ENCODE measurements around the gene BTRC.
A peak's percentile ranks its signal among the peaks of the same experiment; 100 is the strongest.

Gene BTRC

DNA sequence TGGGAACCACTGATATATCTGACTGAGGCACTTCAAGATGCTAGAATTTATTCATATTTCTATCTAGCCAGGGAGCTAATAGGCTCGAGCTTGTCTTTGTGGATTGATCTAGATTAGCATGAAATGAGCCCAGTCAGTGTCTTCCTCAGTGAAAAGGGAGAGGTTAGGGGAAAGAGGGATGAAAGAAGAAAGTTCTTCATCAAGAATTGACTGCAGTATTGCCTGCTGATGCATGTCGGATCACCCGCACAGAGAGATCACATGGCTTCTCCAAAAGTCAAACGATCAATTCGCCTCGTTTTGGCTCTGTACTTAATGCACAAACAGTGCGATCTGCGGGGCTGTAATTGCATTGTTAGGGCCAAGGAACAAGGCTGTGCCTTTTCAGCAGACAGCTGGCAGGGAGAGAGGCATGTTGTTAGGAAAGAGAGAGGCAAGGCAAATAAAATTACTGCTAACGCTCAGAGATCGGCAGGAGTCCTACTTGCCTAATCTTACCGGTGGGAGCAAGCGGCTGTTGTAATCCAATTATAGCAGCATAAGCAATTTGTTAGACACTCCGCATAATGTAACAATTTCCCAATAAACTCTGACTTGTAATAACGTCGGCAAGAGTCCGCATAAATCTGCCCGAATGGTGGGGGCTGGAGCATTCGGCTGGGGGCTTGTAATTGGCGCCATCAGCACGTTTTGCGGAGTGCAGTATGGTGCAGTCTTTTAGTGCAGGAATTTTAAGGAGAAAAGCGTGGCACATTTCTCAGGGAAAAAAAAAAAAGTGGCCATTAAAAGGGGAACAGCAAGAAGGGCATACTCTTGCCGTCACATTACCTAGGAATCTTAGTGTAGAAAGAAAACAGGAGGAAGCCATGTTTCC, 132.0 kb downstream of the BTRC start:
- peak; percentile 25 to 38 for DNase-seq

DNA sequence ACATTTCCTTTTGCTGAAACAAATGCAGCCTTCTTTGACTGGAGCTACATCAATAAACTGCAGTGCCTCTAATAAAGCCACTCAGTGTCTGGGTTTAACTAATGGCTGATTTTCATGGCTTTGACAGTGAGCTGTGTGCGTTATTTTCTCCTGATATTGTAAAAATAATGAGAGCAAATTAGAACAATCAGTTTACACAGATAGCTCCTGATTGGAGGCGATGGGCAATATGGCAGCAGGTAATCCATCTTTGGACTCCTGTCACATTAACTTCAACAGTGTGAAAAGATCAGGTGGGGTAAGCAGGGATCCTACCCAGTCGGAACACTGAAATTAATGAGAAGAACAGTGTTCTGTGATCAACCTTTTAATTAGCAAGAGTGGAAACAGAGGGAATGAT, 133.4 kb downstream of the BTRC start:
- DNase-seq = no peak

DNA sequence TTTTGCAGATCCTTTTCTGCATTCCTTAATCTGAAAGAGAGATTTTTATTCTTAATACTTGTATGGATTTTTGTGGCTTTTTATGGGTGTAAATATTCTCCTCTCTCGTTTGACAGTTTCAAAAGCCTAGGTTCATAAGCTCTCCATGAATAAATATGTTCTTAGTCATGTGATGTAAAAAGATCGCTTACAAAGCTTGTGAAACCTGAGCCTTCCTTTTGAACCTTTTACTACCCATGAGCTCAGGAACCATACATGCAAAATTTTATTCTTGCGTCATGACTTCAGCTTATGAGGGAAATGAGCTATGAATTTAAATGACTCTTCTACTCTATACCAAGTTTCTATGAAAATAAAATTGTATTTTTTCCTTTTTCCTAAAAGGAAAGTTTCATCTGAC, 135.4 kb downstream of the BTRC start:
- DNase-seq = no peak

DNA sequence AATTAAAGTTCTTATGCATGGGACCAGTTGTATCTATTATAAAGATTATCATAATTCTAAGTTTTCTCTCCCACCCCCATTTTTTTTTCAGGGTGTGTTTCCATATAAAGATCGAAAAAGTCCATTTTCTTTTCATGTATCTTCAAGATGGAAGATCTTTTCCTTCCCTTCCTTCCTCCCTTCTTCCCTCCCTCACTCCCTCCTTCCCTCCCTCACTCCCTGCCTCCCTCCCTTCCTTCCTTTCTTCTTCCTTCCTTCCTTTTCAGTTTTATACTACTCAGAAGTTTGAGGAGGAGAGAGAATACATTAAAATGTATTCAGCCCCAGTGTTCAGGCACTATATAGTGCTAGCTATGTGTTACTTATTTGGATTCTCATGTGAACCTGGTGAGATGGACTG, 136.1 kb downstream of the BTRC start:
- no peak for DNase-seq

DNA sequence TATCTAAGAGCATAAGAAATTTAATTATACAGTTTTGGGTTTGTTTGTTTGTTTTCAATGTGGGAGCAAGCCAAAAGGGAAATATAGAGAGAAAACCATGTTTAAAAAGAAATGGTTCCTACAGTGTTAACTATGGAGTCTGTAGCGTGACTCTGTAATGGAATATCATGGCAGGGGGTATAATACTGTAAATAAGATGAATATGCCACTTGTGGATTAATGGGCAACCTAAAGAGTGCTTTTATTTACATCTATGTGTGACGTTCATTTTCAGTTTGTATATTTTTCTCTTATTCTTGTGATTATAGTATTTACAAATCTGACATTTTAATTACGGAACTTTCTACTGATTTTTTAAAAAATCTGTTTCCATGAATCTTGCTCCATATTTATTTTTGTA, 138.2 kb downstream of the BTRC start:
- DNase-seq = no peak

DNA sequence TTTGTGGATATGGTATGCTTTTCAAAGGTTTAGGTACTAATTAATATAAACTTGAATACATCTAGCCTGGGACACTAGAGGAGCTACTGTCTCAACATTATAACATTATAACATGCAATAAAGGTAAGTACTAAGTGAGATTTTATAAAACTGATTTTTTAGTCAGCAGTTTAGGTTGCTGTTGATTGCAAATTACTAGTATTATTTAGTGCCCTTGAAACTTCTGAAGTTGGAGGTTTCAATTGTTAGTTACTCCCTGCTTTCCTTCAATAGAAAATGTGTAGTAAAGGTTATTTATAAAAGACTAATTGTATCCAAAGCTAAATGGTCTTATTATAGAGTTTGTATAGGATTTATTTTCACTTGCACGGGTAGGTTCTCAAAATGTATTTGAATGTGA, 138.8 kb downstream of the BTRC start:
- no peak for DNase-seq

DNA sequence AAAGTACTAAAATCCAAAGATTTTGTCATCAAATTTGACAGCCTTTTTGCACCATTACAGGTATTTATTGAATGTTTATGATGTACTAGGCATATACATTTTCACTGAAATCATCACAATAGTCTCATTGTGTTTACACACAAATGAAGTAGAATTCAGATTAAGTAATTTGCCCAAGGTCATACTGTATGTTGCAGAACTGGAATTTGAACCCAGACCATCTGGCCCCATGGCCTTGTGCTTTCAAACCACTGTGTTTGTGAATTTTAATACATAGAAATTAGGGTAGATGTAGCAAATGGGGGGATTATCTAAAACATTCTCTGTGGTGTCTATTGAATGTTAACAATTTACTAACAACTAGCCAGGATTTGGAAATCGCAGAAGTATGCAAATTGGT, 139.3 kb downstream of the BTRC start:
- DNase-seq = no peak

DNA sequence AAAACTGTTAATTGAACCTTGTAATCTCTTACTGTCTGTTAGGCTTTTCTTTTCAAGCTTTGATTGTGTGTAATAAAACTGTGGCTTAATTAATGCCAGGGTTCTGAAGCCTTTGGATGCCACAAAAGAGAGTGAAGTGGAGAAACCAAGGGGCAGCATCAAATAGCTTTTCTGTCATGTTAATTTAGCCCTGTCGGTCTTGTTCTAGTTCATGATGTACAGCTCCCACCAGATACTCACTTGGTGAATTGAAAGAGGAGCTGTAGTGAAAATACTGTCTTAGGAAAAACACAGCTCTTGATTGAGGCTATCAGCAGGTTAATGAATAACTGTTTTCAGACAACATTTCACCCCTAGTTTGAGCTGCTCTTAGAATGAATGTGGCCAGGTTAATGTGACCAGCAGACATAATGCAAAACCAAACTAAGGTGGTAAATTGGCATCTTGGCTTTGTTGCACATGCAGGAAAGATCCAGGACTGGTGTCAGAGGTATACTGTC, 139.9 kb downstream of the BTRC start:
- DNase-seq = no peak

DNA sequence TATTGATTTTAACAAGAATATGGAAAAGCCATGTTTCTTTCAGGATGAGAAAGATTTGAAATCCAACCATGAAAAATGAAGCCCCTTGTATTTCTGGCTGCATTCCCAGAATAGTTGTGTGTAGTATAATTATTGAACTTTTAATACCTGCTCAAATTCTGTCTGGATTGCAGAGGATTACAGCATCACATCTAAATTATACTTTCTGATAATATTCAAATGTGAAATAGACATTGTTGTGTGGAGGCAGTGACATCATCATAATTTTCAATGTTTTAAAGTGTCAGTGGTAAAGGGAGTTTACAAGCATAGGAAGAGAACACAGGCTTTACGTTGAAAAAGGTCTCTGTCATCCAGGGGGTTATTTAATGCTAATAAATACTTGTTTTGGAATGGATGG, 140.7 kb downstream of the BTRC start:
- DNase-seq = no peak

DNA sequence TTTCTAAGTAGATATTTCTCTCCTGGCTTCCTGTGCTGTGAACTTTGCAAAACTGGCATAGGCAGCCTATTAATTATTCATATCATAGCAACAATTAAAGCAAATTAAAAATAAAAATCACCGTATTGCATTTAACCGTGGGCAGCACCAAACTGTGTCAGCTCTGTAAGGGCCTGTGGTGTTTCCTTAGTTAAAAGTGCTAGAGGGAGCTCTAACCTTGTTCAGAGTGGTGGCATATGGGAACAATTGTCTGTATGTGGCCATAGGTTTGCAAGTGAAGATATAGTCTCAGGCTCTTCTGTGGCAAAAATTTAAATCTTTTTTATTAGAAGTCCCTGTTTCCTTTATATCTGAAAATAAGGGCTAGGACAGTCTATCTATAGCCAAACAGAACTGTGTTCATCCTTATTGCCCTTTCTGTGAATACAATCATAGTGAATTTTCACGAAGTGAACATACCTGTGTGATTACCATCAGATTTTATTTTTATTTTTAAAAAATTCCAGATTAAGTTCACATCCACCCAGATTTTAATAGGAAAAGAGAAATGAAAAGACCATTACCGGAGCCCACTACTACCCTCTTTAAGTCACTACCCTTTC, 141.5 kb downstream of the BTRC start:
- DNase-seq = peak in 1 of 2 donors; percentile 55

DNA sequence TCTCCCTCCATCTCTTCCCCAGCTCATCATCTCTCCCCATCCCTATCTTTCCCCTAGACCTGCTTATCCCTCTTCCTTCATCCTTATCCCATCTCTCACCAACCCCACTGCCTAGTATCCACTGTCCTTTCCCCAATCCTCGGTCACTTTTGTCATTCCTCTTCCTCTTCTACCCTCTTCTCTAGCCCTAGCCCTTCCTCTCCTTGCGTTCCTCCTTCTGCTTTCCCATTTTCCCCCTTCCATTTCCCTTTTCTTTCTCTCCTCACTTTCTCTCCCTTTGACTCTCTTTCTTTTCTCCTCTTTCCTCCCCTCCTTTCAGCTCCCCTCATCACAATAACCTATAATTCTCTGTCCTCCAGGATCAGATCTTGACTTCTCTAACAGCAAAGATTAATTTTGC, 150.5 kb downstream of the BTRC start:
- DNase-seq = no peak

DNA sequence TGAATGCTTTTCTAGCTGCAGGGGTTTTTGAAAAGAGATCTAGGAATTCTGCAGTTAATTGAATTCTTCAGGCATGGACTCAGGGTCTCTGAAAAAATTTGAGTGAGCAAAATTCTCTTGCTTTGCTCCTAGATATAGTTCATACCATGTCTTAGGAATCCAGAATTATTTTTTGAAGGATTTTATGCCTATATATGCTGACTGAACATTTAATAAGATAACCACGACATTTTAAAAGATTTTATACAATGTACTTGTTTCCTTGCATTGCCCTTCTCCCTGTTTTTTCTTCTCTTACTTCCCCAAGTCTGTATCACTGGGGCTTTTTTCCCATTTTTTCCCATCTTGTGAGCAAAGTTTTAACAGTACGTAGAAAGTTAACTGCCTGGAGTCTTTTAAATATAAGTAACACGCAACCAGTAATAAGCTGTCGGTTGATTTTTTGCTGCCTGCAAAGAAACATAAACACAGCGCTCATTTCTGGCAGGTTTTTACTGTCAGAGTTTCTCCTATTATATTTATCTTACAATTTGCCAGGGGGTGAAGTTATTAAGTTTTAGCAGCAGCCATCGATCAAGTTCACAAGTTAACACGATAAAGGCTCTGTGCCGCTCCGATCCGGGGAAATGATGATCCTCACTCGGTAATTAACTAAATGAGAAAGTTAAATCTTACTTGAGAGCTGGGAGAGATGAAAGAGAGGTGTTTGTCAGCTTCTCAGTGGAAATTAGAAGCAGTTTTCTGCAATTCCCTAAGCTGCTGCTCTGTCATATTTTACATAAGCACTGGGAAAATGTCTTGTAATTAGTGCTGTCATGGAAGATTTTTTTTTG, 153.1 kb downstream of the BTRC start:
- DNase-seq = no peak

DNA sequence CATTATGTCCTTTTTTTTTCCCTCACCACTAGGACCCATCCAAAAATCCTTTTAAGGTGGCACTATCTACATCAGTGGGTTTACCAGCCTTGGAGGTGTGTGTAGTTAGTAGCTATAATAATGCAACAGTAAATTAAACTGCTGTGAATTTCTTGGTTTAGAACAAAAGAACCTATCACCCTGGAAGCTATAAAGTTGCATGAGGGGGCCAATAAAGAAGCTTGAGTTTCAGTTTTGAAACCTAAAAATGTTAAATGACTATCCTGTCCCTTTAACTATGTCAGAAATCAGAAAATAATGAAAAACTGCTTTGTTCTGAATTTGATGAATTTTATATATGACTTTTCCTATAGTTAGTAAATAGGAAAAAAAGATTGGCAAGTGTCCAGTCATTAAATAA, 153.9 kb downstream of the BTRC start:
- no peak for DNase-seq

DNA sequence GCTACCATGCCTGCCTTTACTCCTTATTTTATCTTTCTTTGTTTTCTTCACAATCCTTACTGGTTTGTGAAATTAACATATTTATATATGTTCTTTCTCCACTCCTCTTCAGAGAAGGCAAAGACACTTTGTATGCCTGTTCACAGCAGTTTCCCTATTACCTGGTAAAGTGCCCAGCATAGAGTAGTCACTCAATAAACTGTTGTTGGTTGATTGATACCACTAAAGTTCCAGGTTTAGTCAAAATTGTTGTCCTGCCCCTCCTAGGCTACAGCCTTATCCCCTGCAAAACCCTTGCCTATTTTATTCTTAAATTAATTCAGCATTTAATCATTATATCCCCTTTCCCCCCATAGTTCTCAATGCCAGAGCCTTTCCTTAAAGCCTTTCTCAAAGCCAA, 158.0 kb downstream of the BTRC start:
- no peak for DNase-seq

DNA sequence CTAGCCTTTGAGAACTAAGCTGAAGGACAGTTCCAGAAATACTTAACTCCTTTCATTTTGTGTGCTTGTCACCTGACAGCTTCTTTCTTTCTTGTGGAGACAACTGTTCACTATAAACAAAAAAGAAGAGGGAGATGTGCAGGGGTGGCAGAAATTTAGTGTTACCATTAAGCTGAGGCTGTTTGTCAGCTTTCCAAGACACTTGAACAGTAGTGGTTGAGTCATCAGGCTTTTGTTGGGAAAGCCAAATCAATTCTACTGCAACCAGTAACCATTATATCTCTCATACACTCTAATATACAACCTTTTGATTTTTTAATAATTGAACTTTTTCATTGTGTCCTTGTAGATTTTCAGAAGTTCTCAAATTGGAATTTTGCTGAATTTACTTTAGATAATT, 158.8 kb downstream of the BTRC start:
- DNase-seq = no peak

DNA sequence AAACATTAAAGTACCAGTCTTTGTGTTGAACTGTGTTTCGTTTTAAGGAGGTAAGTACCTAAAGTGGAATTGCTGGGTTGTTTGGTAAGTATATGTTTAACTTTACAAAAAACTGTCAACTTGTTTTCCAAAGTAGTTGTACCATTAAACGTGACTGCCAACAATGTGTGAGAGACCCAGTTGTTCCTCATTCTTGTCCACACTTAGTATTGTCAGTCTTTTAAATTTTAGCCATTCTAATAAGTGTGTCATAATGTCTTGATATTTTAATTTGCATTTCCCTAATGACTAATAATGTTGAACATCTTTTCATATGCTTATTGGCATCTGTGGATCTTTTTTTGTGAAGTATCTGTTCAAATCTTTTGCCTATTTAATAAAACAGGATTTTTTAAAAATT, 159.8 kb downstream of the BTRC start:
- no peak for DNase-seq

DNA sequence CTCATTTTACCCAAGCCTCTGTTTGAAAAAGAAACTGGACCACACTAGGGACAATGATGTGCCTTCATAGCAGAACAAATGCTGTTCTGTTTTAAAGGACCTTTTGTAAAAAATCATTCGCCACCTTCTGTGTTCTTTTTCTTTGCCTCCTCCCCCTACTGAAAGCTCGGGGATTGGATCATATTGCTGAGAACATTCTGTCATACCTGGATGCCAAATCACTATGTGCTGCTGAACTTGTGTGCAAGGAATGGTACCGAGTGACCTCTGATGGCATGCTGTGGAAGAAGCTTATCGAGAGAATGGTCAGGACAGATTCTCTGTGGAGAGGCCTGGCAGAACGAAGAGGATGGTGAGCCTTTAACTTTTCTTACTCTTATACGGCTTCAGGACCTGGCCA, 171.9 kb downstream of the BTRC start:
- no peak for DNase-seq

DNA sequence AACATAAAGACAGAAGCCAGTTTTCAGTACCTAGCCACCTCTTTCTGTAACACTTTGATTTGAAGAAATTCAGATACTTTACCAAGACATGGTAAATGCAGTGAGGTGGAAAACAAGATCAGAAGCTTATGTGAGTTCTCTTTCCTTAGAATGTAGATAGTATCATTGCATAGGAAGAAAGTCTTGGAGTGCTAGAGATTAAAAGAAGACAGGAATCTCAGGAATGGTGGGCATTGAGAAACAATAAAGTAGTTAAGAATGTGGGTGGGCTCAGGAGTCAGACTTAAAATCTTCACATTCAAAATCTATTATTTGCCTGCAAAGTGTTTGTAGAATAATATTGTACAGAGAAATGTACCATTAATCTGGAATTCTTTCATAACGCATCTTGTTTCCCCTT, 175.2 kb downstream of the BTRC start:
- DNase-seq = no peak

DNA sequence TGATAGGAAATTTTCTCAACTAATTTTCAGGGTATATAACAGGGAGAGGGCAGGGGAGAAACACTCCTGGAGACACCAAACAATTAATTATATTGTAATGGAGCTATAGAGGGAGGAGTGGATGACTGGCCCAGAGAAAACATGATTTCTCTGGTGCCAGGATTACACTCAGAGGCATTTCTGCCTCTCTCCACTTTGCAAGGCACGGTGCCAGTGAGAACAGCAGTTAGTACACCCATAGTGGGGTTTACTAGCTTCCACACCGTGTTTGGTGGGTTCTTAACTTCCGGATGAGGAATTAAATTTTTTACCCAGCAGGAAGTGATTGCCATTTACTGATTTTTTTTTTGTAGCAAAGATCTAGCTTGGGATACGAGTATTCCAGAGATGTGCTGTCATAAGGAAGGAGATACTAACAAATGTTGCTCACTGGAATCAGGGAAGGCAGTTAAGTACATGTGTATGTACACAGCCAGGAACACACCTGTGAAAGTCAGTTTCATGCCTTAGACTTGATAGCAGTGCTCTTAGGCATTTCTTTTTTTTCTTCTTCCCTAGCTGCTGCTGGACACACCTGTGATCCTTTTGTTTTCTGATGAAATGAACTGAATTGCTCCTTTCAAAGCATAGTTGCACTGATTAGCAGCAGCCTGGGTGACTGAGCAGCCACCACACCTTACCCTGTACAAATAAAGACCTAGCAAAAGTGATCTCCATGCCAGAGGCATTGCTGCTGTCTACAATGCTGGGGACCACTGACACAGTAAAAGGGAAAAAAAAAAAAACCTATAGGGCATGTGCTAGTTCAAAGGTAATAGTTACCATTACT, 176.0 kb downstream of the BTRC start:
- DNase-seq = no peak

DNA sequence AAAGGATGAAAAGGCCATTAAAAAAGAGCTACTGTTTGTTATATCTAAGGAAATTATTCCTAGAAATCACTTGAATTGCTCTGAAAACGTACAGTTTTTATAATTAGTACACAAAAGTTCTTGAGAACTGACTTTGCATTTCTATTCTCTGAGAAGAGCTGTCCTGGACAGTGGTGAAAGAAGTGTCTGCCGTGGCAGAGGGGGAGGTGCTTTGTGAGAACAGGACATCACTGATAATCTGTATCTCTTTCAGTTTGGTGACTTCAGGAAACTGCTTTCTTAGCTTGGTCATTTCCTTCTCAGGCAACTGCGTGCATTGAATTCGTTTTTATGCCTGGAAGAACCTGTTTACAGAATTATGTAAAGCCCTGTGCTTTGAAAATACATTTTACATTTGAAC, 182.0 kb downstream of the BTRC start:
- DNase-seq = no peak

DNA sequence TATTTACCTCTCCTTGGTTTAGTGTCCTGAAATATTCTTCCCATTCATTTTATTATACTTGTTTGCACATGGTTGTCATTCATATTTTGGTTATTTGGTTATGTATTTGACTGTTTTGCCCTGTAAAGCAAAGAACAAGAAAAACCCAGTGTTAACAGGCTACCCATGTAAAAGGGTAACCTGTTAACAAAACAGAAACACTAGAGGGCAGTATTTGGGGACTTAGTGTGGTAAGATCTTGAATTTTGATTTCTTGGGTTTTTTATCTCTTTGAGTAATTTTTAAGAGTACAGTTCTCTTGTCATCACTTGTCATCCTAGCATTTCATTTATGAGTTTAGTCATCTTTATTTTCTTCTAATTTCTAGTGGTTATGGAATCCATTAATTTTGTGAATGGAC, 182.8 kb downstream of the BTRC start:
- DNase-seq = no peak

DNA sequence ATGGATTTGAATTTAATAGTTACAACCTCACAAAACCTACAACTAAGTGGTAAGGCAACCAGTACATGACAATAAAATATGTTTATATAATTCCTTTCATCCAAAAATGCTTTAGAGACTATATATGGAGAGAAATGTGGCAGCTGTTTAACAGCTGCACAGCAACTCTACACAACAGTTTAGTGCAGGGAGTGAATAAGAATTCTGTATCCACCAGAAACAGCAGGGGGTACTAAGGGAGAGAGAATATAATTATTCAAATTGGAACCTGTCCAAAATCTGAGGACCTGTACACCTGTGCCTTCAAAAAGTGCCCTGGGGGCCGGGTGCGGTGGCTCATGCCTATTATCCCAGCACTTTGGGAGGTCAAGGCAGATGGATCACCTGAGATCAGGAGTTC, 184.5 kb downstream of the BTRC start:
- no peak for DNase-seq

DNA sequence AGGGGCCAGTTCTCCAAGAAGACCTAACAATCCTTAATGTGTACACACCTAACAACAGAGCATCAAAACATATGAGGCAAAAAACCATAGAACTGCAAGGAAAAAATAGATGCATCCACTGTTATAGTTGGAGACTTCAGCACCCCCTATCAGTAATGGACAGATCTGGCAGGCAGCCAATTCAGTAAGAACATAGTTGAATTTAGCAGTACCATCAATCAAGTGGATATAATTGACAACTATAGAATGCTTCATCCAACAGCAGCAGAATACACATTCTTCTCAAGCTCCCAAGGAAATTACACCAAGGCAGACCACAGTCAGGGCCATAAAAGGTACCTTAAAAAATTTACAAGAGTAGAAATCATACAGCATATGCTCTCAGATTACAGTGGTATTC, 191.9 kb downstream of the BTRC start:
- no peak for DNase-seq
